ENCODE measurements around the gene ADPRS.
A peak's percentile ranks its signal among the peaks of the same experiment; 100 is the strongest.

ADPRS gene

GRCh38 chr1:36088265-36088576 is 471 bp upstream of the ADPRS start:
- DNase-seq = no peak

GRCh38 chr1:36089393-36090121 is 865 bp downstream of the ADPRS start:
- DNase-seq = peak; percentile 74

- no peak for DNase-seq
Measured at GRCh38 chr1:36091141-36091540, 2.4 kb downstream of the ADPRS start.

- DNase-seq = no peak
Measured at GRCh38 chr1:36091698-36092097, 3.0 kb downstream of the ADPRS start.

GRCh38 chr1:36092166-36092797 is 3.6 kb downstream of the ADPRS start:
- DNase-seq = no peak

GRCh38 chr1:36092798-36093185 is 4.1 kb downstream of the ADPRS start:
- DNase-seq = no peak

GRCh38 chr1:36093226-36093625 is 4.5 kb downstream of the ADPRS start:
- no peak for DNase-seq

GRCh38 chr1:36093929-36094328 is 5.2 kb downstream of the ADPRS start:
- no peak for DNase-seq

- no peak for DNase-seq
Measured at GRCh38 chr1:36094621-36095061, 5.9 kb downstream of the ADPRS start.

GRCh38 chr1:36095760-36096405 is 7.2 kb downstream of the ADPRS start:
- DNase-seq = no peak

GRCh38 chr1:36096500-36097432 is 8.1 kb downstream of the ADPRS start:
- peak; percentile 53 for DNase-seq

- no peak for DNase-seq
Measured at GRCh38 chr1:36097693-36098585, 9.2 kb downstream of the ADPRS start.

- DNase-seq = no peak
Measured at GRCh38 chr1:36098650-36099365, 10.1 kb downstream of the ADPRS start.

GRCh38 chr1:36099681-36100341 is 11.1 kb downstream of the ADPRS start:
- DNase-seq = peak; percentile 82

- DNase-seq = no peak
Measured at GRCh38 chr1:36100376-36100775, 11.7 kb downstream of the ADPRS start.

- DNase-seq = no peak
Measured at GRCh38 chr1:36101546-36101945, 12.9 kb downstream of the ADPRS start.

GRCh38 chr1:36106269-36106668 is 17.6 kb downstream of the ADPRS start:
- no peak for DNase-seq

- DNase-seq = no peak
Measured at GRCh38 chr1:36107394-36107793, 18.7 kb downstream of the ADPRS start.

GRCh38 chr1:36108314-36108713 is 19.6 kb downstream of the ADPRS start:
- no peak for DNase-seq

GRCh38 chr1:36109041-36109679 is 20.5 kb downstream of the ADPRS start:
- peak; percentile 61 for DNase-seq
